Sciatic nerve (tissue), 2 donors: ENCODE results near the gene SLC22A24. TPM values are rescaled to one million over a fixed set of nuclear protein-coding genes. Genes with fewer than 3 reads are reported as not detected.
"Not testable (repeated sequence)": the region's sequence is repeated elsewhere in the genome, so short reads cannot be mapped to it uniquely, and the experiment has no call there.

Source experiments
- ATAC-seq: fragments of 200-7000 bp; cut with Tn5 transposase; one replicate; pipeline ENCODE4 v1.9.1; 2020; ENCODE audit warnings: mild to moderate bottlenecking, moderate library complexity
- DNase-seq: peaks from one replicate; pipeline ENCODE4 v3.0.0-alpha.2; 2020; ENCODE audit warnings: low spot score
- intact Hi-C: fragments of 100-400 bp; cut with DNase I; formaldehyde crosslinking; loops from one replicate; pipeline ENCODE4 v1.14.2; 2022
- total RNA-seq: library from RNA; stranded (reverse); fragmentation: NEBNext Ultra II Directional; extraction: Animal tissue kit (Norgen Biotek cat#: 25700); gene quantifications from one replicate; pipeline ENCODE4 v1.2.1, GENCODE V29; 2021
- donor health status: DM: no; HTN: no; CAD: no.
- donor health status: DM: no; HTN: no; CAD: no.

The SLC22A24 gene, protein sequence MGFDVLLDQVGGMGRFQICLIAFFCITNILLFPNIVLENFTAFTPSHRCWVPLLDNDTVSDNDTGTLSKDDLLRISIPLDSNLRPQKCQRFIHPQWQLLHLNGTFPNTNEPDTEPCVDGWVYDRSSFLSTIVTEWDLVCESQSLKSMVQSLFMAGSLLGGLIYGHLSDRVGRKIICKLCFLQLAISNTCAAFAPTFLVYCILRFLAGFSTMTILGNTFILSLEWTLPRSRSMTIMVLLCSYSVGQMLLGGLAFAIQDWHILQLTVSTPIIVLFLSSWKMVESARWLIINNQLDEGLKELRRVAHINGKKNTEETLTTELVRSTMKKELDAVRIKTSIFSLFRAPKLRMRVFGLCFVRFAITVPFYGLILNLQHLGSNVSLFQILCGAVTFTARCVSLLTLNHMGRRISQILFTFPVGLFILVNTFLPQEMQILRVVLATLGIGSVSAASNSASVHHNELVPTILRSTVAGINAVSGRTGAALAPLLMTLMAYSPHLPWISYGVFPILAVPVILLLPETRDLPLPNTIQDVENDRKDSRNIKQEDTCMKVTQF
- total RNA-seq = not detected

DNA sequence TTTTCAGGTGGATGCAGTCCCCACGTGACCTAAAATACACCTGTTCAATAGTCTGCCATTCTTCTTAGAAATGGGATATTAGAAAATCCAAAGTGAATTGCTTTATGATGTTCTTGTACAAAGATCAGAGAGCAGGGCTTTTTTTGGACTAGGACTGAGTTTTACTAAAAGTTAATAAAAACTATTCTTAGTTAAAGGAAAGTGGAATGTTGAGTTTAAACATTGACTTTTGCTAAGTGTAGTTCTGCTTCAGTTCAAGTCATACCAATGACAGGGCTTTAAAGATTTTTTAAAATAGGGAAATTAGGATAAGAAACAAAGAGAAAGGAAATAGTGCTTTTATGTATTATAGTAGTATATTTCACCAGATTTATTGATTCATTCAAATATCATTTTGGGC, at the start of gene SLC22A24:
SLC22A24 (minus strand) TSS at position 101 of the 400 bp plus-strand sequence. CDS start 442 bp downstream, outside the sequence.
- no peak for DNase-seq
- intact Hi-C loops = no loop called here
- no peak for ATAC-seq

DNA sequence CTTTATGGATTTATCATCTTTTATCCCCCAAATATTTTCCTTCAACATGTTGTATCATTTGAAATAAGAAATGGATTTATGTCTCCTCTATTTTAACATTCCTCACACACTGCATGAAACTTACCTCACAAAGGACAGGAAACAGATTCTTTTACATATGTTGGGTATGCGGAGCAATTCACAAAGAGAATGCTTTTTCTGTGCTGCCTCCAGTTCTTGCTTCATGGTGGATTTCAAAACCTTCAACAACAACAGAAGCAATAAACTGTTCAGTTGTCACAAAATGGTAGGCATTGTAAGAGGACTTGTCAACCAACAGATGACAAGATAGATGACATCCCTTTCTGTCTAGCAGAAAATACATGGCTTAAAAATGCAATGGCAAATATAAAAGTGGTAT, 36.5 kb upstream of the SLC22A24 start:
- intact Hi-C loops = no loop called here
- ATAC-seq = no peak
- no peak for DNase-seq

DNA sequence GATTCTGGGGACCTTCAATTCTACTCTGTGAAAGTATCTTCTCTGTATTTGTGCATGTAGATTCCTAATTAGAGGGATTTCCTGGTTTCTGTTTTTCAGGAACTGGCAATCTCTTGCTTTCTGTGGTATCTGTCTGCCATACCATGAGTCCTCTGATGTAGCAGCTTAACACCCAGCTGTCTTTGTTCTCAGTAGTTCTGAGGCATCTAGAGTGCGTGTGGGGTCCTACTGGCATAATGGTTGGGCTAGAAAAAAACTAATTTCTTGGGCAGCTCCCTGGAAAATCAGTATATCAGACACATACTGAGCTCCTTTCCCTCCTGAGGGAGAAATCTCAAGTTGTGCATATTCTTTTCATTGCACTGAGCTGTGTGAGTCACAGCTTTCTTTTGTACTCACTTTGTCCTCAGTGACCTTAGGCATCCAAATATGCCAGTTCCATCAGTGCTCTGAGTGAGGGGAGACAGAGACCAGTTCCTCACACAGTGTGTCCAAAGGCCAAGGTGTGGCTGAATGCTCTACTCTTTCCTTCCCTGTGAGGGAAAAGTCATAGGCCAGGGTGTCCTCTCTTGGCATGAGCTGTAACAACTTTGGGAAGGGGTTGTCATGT, 35.5 kb upstream of the SLC22A24 start:
- no peak for DNase-seq
- no peak for ATAC-seq
- intact Hi-C loops = no loop called here

DNA sequence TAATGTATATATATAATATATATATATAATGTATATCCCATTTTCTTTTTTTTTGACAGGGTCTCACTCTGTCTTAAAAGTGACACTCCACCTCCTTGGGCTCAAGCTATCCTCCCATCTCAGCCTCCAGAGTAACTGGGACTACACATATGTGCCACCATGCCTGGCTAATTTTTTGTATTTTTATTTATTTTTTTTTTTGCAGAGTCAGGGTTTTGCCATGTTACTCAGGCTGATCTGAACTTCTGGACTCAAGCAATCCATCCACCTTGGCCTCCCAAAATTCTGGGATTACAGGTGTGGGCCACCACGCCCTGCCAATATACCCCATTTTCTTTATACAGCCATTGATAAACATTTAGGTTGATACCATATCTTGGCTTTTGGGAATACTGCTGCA, 33.9 kb upstream of the SLC22A24 start:
- DNase-seq = no peak
- no peak for ATAC-seq
- intact Hi-C loops = no loop called here

DNA sequence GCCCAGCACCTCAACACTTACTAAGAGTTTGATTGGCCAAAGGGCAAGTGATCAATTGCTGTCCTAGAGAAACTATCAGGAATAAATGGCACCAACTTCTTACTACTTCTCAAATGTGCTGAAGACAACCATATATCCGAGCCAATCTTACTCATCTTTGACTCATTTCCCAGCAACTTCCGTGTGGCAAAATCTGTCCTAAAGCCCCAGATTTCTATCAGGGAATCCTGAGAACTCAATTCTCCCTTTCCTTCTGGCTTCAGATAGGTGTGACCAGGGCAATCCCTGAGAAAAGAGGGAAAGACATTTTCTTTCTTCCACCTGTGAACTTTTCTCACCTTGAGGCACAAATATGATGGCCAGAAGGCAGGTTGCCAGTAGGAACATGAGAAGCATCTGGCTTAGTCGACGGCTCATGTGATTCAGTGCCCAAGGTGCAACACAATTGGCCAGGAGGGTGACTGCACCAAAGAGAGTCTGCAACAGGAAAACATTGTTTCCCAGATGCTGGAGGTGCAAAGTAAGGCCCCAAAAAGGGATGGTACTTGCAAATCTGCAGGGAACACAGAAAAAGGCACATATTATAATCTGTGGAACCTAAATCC, 21.8 kb upstream of the SLC22A24 start:
- DNase-seq = no peak
- ATAC-seq = no peak
- intact Hi-C loops = no loop called here

DNA sequence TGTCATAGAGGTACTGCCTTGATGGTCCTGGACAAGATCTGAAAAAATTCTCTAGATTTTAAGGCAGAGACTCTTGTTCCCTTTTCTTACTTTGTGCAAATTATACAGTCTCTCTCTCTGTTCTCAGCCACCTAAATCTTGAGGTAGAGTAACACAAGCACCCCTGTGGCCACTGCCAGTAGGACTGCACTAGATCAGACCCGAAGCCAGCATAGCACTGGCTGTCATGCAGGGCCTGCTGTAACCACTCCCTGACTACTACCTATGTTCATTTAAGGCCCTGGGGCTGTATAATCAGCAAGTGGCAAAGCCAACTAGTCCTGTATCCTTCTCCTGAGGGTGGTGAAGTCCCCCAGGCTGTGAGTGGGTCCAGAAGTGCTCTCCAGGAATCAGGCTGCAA, 11.8 kb upstream of the SLC22A24 start:
- DNase-seq (no peak), ATAC-seq (no peak)
- intact Hi-C loops = no loop called here

DNA sequence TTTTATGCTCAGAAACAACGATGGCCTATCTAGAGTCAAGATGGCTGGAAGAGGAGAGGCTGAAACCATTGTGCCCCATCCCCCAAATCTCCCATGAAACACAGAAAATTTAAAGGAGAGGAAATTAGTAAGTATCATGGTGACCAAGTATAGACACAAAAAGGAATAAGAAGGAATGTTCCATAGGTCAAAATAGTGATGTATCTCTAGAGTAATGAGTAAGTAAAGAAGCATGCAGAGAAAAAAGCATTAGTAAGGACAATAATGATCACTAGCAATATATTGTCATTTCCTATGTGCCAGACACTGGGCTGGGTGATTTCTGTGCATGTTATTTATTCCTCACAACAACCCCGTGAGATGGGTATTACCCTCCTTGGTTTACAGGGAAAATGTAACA, 2.6 kb upstream of the SLC22A24 start:
- ATAC-seq = no peak
- intact Hi-C loops = no loop called here
- DNase-seq = no peak

DNA sequence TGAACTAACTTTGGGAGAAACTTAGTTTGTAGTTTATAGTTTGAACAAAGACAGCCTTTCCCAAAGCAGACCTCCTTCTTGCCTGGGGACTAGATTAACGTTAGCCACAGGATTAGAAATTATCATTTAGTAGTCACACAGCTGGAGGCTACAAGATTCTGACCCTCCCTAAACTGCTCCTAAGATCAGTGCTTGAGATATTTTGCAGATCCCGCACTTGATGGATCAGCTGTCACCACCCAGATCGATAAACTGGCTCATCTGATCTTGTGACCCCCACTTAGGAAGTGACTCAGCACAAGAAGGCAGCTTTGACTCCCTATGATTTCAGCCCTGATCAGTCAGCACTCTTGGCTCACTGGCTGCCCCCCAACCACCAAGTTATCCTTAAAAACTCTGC, 1.6 kb downstream of the SLC22A24 start:
- DNase-seq (no peak), ATAC-seq (no peak)
- intact Hi-C loops = no loop called here

DNA sequence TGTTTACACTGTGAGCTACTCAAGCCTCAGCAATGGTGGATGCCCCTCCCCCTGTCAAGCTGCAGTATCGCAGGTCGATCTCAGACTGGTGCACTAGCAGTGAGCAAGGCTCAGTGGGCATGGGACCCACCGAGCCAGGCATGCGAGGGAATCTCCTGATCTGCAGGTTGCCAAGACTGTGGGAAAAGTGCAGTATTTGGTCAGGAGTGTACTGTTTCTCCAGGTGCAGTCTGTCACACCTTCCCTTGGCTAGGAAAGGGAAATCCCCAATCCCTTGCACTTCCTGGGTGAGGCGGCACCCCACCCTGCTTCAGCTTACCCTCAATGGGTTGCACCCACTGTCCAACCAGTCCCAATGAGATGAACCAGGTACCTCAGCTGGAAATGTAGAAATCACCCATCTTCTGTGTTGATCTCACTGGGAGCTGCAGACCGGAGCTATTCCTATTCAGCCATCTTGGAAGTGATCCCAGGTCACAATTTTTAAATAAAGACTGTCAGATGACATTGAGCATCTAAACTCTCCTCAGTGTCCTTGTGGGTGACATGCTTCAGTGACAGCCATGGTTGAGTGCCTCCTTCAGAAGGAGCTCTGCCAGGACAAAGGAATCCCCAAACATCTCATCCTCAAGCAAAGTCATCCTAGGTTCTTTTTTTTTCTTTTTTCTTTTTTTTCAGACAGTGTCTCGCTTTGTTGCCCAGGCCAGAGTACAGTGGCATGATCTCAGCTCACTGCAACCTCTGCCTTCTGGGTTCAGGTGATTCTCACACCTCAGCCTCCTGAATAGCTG, 10.8 kb downstream of the SLC22A24 start:
- intact Hi-C loops = no loop called here
- DNase-seq = no peak
- no peak for ATAC-seq

DNA sequence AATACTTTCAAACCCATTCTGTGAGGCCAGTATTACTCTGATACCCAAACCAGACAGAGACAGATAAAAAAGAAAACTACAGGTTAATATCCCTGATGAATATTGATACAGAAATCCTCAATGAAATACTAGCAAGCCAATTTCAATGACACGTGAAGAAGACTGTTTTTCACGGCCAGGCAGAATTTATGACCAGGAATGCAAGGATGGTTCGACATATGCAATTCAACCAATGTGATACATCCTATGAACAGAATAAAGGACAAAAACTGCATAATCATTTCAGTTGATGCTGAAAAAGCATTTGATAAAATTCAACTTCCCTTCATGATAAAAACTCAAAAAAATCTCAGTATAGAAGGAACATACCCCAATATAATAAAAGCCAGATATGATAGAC, 44.5 kb downstream of the SLC22A24 start:
- intact Hi-C loops = no loop called here
- ATAC-seq = no peak
- DNase-seq = no peak

DNA sequence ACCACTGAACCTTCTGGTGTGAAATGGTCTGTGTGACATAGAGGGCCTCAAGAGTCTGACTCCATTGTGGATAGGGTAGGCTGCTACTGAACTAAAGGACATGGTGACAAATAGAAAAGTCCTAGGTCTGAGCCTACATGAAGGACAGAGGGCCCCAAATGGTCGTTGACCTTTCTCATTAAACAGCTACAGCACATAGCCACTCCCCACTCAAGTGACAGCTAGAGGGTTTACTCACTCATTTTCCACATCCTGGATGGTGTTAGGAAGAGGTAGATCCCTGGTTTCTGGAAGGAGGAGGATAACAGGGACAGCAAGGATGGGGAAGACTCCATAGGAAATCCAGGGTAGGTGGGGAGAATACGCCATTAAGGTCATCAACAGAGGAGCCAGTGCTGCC, 63.3 kb downstream of the SLC22A24 start:
- intact Hi-C loops = no loop called here
- ATAC-seq (no peak), DNase-seq (no peak)

DNA sequence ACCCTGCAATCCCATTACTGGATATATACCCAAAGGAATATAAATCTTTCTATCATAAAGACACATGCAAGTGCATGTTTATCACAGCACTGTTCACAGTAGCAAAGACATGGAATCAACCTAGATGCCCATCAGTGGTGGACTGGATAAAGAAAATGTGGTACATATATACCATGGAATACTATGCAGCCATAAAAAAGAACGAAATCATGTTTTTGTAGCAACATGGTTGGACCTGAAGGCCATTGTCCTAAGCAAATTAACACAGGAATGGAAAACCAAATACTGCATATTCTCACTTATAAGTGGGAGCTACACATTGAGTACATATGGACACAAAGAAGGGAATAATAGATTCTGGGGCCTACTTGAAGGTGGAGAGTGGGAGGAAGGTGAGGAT, 97.8 kb downstream of the SLC22A24 start:
- ATAC-seq, intact Hi-C loops, DNase-seq: not testable (repeated sequence)

DNA sequence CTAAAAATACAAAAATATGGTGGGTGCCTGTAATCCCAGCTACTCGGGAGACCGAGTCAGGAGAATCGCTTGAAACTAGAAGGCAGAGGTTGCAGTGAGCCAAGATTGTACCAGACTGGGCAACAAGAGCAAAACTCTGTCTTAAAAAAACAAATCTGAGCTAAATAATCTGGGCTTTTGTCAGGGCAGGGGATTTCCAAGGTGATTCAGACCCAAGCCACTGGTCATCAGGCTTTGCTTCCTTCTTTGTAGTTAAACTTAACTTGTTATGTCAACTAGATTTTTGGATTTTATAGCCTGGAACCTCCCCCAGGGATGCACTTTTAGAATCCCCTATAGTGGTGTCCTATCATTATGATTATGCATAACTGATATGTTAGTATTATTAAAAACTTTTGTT, 101.4 kb downstream of the SLC22A24 start:
- intact Hi-C loops = no loop called here
- DNase-seq (no peak), ATAC-seq (no peak)

DNA sequence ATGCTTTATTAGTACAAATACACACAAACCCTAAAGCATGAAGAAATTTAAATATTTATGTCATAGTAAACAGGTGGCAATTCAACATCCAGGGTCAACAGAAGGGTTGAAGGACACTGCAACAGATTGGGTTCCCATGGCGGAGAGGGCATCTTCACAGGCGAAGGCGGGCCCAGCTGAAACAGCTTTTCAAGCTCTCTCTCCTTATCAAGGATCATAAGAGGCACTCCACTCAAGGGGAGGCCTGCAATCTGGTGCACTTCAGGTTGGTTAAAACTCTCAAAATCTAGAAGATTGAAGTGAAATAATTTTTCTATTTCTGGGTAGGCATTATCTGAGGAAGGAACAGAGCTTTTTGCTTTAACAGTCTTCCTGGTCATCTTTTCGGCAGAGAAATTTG, 111.6 kb downstream of the SLC22A24 start:
- DNase-seq (no peak), ATAC-seq (no peak)
- intact Hi-C loops = no loop called here

Other genes with a start within 250 kb of the SLC22A24 start
- gene CHRM1, start 222.9 kb downstream of the SLC22A24 start, total RNA-seq = not detected
- not detected for gene SLC22A6, start 159.3 kb downstream of the SLC22A24 start, total RNA-seq
- not detected for gene SLC22A8, start 128.4 kb downstream of the SLC22A24 start, total RNA-seq
- gene SLC22A25, start 99.4 kb upstream of the SLC22A24 start, total RNA-seq = not detected
- gene SLC22A9, start 225.6 kb upstream of the SLC22A24 start, total RNA-seq = not detected